ENCODE data around the gene GADD45A.
"Not testable (repeated sequence)": the region's sequence is repeated elsewhere in the genome, so short reads cannot be mapped to it uniquely, and the experiment has no call there.

The GADD45A gene

DNA sequence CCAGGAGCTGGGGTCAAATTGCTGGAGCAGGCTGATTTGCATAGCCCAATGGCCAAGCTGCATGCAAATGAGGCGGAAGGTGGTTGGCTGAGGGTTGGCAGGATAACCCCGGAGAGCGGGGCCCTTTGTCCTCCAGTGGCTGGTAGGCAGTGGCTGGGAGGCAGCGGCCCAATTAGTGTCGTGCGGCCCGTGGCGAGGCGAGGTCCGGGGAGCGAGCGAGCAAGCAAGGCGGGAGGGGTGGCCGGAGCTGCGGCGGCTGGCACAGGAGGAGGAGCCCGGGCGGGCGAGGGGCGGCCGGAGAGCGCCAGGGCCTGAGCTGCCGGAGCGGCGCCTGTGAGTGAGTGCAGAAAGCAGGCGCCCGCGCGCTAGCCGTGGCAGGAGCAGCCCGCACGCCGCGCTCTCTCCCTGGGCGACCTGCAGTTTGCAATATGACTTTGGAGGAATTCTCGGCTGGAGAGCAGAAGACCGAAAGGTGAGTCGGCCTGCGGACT lies at the start of gene GADD45A:
Gene GADD45A (plus strand): TSS at position 135 of the 491 bp plus-strand sequence. CDS start 294 bp downstream, at position 429.
- DNase-seq = peak; percentile 96

DNA sequence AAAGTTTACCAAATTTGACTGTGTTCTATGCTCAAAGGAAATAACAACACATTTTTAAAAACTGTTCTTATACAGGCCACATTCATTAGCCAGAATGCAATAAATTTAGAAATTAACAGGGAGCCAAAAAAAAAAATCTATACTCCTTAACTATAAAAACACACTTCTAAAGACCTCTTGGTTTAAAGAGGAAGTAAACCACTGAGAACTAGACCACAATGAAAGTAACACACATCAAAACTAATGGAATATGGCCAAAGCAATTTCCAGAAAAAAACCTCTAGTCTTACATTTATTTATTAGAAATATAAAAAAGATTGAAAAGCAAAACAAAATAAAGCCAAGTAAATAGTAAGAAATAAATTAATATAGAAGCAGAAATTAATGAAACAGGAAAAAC lies 48.9 kb upstream of the GADD45A start:
- DNase-seq = no peak

GRCh38 chr1:67639361-67639760 lies 45.6 kb upstream of the GADD45A start:
- no peak for DNase-seq

DNA sequence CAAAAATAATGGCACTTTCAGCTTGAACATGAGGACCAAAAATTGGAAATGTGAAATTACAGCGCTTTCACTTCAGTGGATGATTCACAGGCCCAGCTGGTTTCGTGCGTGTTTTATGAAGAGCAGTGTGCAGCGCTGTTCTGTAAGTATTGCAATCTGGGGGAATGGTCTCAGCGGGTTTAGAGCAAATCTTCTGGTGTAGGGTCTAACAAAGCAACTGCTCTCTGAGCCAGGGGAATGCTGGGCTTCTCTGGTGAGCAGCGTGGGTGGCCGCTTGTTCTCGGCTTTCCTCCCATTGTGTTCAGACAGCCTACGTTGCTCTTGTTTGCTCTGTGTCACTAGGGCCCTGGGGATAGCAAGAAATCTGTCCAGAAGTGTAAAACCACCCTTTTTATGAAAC lies 42.4 kb upstream of the GADD45A start:
- no peak for DNase-seq

DNA sequence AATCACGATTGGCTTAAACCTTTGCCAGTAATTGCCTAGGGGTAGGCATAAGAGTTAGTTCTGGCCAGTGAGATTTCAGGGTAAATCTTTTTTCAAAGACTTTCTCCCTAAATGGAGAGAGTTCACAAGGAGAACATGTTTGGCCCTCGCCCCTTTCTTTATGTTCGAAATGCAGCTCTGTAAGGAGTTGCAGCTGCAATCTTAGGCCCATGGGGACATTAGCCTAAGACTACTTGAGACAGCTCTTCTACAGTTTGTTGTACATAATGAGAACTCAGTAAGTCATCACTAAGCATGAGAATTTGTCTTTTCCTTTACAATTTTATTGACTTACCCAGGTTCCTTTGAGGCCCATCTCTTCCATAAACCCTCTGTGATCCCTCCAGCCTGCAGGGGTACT lies 40.4 kb upstream of the GADD45A start:
- DNase-seq = no peak

- DNase-seq = no peak
Observed at GRCh38 chr1:67645495-67646144, 39.4 kb upstream of the GADD45A start.

DNA sequence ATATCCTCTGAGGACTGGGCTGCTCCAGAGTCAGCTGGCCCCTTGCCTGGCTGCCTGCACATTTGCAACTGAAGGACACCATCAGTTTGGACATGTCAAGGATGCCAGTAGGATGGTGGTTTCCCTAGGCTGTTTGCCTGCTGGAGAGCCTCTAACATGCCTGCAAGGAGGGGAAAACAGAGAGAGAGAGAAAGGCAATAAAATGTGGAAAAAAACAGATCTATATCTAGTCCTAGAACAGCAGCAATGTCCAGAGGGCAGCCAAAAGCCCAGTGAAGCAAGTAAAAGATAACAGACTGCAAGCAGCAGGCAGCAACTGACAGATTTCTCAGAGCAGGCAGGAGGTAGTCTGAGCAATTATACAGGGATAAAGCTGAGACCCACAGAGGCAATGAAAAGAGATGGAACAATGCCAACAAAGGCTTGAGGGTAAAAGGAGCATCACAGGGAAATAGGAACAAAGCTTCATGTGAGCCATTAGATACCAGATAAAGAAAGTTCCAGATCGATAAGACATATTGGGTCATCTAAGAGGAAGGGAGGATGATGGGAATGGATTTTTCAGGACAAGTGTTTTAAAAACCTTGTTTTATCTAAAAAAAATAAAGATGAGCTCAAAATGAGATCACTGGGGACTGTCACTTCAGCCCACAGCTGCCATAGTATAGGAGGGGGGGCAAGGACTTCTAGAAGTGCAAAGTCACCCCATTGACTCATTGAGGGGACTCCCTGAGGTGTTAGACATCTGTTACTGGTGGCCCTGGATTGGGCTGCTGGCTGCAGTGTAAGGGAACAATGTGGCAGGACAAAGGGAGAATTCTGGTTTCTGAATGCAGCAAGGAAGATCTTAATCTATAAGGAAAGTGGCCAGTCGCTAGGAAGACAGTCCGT lies 38.6 kb upstream of the GADD45A start:
- no peak for DNase-seq

DNA sequence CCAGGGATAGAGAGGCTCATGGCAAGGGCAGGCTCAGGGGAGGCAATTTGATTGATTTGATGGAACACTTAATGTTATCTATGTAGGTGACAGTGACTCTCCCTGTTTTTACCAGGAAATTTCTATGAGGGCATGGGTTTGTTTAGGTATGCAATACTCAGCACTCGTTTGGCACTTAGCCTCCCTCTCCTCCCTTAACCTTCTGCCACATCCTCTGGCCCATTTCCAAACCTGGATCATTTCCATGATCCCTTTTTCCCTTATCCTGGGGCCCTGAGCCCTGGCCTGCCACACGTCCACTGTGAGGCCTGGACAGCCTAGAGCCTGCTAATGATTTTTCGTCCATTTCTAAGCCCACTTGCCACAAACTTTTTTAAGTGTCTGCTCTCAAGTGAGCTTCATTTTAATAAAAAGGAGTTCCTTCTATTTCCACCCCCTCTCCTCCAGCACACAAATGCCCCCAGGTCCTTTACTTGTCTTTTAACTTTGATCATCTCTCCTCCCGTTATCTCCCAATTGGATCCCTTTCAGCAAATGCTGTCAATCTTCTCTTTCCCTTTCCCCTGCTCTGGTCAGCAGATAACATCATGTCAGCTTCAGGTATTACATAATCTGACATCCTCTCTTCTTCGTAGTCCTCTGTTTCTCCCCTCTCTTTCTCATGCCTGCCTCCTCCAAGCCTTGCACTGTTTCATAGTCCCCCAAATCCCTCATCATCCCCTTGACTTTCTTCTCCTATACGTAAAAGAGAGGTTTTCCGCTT lies 37.8 kb upstream of the GADD45A start:
- no peak for DNase-seq

GRCh38 chr1:67647814-67648358 lies 37.1 kb upstream of the GADD45A start:
- DNase-seq = no peak

GRCh38 chr1:67648582-67649326 lies 36.2 kb upstream of the GADD45A start:
- DNase-seq = no peak

GRCh38 chr1:67650061-67650460 lies 34.9 kb upstream of the GADD45A start:
- no peak for DNase-seq

DNA sequence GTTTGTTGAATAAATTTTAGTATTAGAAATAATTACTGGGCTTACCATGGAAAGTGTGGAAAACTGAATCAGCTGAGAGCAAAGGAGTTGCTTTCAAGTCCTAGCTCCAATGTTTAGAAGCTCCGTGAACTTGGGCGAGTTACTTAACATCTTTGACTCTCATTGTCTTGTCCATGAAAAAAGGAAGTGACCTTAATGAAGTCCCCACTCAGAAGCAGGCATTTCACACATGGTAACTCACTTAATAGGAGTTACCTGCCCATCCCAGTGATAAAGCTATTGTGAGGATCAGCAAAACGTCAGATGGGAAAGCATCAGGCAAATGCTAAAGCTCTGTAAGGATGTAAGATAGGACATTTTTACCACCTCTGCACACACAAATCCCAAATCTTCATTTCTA lies 34.0 kb upstream of the GADD45A start:
- no peak for DNase-seq

DNA sequence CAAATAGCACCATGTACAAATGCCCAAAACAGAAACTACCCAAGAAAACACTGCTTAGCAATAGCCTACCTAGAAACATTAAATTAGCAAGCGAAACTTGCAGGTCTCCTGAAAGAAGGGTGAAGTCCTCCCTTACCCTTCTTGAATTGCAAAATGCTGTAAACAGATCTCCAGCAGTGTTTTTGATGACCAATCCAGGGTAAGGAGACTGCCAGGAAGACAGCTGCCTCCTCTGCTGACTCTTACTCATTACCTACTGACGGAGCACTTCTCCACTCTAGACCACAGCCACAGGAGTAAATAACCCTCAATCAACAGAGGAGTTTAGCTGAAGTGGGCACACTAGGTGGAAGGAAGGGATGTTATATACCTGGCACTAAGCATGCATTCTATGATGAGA lies 32.2 kb upstream of the GADD45A start:
- DNase-seq = no peak

DNA sequence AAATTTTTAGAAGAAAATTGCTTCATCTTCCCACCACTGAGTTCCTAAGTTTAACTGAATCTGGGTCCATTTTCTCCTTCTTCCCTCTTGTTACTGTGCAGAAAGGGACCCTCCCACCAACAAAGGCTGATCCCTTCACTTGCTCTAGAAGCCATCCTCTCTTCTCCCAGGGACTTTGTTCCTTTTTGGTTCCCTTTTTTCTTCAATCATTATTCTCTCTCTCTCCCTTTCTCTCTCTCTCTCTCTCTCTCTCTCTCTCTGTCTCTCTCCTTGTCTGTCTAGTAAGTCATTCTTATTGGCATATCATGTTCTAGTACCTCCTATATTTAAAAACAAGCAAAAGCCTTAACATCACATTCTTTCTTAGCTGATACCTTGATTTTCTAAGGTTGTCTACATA lies 31.7 kb upstream of the GADD45A start:
- DNase-seq = no peak

DNA sequence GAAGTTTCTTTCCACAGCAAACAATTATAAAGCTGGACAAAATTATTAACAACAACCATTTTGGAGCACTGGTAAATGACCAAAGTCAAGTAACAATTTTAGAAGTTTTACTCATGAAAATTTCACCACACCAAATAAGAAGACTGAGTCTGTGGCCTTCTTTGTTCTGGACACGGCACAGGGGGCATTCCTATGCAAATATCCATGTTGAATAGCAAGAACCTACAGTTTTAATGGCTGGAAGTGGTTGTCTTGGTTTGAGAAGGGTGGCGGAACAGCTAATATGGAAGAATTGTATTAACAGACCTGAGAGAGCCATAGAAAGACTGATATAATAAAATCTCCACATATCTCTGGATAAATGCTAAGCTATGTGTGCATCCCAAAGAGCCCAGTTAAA lies 29.4 kb upstream of the GADD45A start:
- no peak for DNase-seq

DNA sequence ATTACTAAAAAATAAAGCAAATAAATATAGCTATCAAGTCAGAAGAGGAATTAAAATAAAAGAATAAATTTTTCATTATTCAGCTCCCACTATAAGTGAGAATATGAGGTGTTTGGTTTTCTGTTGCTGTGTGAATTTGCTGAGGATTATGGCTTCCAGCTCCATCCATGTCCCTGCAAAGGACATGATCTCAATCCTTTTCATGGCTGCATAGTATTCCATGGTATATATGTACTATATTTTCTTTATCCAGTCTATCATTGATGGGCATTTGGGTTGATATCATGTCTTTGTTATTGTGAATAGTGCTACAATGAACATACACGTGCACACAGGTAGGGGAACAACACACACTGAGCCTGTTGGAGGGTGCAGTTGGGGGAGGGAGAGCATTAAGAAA lies 27.8 kb upstream of the GADD45A start:
- DNase-seq = not testable (repeated sequence)

GRCh38 chr1:67659229-67659628 lies 25.8 kb upstream of the GADD45A start:
- no peak for DNase-seq

DNA sequence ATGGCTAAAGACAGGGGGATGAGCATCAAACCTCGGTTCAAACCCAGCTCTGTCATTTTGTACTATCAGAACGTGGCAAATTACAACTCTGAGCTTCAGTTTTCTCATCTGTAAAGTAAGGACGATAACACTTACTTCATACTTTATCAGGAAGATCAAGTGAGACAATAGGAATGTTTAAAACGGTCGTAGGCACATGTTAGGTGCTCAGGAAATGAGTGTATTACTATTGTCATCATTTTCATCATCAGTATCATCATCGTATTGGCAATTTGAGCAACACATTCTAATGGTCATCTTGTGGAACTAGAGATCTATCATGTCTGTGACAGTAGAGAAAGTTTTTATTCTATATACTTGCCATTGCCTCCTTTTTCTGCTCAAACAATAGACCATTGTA lies 22.1 kb upstream of the GADD45A start:
- DNase-seq = no peak

- DNase-seq = no peak
Observed at GRCh38 chr1:67664048-67664447, 21.0 kb upstream of the GADD45A start.

DNA sequence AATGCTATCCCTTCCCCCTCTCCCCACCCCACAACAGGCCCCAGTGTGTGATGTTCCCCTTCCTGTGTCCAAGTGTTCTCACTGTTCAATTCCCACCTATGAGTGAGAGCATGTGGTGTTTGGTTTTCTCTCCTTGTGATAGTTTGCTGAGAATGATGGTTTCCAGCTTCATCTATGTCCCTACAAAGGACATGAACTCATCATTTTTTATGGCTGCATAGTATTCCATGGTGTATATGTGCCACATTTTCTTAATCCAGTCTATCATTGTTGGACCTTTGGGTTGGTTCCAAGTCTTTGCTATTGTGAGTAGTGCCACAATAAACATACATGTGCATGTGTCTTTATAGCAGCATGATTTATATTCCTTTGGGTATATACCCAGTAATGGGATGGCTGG lies 19.7 kb upstream of the GADD45A start:
- not testable (repeated sequence) for DNase-seq

GRCh38 chr1:67666636-67667035 lies 18.4 kb upstream of the GADD45A start:
- DNase-seq = no peak

DNA sequence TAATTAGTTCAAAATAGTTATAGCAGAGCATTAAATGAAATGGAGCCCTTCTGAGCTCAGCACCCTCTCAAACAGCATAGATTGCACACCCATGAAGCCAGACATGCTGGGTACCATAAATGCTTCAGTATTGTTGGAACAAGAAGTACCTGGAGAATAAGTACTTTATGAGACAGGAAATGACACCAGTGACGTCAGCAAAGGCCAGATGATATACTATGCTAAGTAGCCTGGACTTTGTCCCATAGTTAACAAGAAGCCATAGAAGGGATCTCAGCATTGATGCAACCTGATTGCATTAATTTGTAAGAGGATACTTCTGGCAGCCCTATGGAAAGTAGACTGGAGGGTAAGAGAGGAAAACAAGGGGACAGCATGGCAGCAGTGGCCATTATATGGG lies 16.3 kb upstream of the GADD45A start:
- no peak for DNase-seq
